DND-41 (cell line): Measurements from ENCODE around the gene CACNA1E.

ENCODE experiments used
- ATAC-seq: fragments of 200-7000 bp; cut with Tn5 transposase; 3 replicates; pipeline ENCODE4 v1.9.1; 2021; ENCODE audit warnings: low read depth; ENCODE audit not compliant: insufficient read depth
- DNase-seq: peaks from one replicate; pipeline ENCODE4 v3.0.0-alpha.2; 2020
- H2AFZ ChIP-seq: 2 replicates; pipeline ENCODE4 v1.6.0; 2012; ENCODE audit warnings: low read depth, low read length
- H3K27ac ChIP-seq: 2 replicates; pipeline ENCODE4 v1.5.1; 2012; ENCODE audit warnings: low read length, inconsistent platforms
- H3K27me3 ChIP-seq: fragments of 200-600 bp; sonication (generic); 2 replicates; pipeline ENCODE4 v1.6.0; 2012; ENCODE audit warnings: low read length, mild to moderate bottlenecking, inconsistent platforms; ENCODE audit not compliant: insufficient read depth, poor library complexity
- H3K36me3 ChIP-seq: 2 replicates; pipeline ENCODE4 v1.5.1; 2012; ENCODE audit warnings: low read length, inconsistent platforms; ENCODE audit not compliant: insufficient read depth
- H3K4me1 ChIP-seq: 2 replicates; pipeline ENCODE4 v1.5.1; 2012; ENCODE audit warnings: mild to moderate bottlenecking, low read length; ENCODE audit not compliant: insufficient read depth
- H3K4me2 ChIP-seq: 2 replicates; pipeline ENCODE4 v1.6.0; 2012; ENCODE audit warnings: mild to moderate bottlenecking, moderate library complexity, low read length, inconsistent platforms; ENCODE audit not compliant: insufficient read depth
- H3K4me3 ChIP-seq, 2 experiments: fragments of 200-600 bp in 1 of 2; shearing (Covaris generic) in 1 of 2; 2 replicates each; pipeline ENCODE4 v1.5.1; 2012 to 2016; ENCODE audit warnings: inconsistent platforms in 2 of 2, low read length in 2 of 2, mild to moderate bottlenecking in 2 of 2, low read depth in 1 of 2, moderate library complexity in 1 of 2
- H3K79me2 ChIP-seq: 2 replicates; pipeline ENCODE4 v1.6.0; 2012; ENCODE audit warnings: low read length, inconsistent platforms; ENCODE audit not compliant: insufficient read depth
- H3K9ac ChIP-seq: 2 replicates; pipeline ENCODE4 v1.6.0; 2012; ENCODE audit warnings: low read depth, mild to moderate bottlenecking, inconsistent platforms, low read length, moderate library complexity
- H3K9me3 ChIP-seq: 2 replicates; pipeline ENCODE4 v1.5.1; 2012; ENCODE audit warnings: low read length, moderate library complexity, mild to moderate bottlenecking, inconsistent platforms; ENCODE audit not compliant: insufficient read depth, severe bottlenecking
- H4K20me1 ChIP-seq: 2 replicates; pipeline ENCODE4 v1.6.0; 2012; ENCODE audit warnings: low read length; ENCODE audit not compliant: insufficient read depth
- CTCF ChIP-seq: IDR thresholded peaks from 2 replicates; pipeline ENCODE4 v1.5.1; 2012; ENCODE audit warnings: borderline replicate concordance, low read length, moderate library complexity, mild to moderate bottlenecking; ENCODE audit not compliant: poor library complexity, severe bottlenecking; ENCODE audit errors: extremely low read depth
- EZH2 ChIP-seq: IDR thresholded peaks from 3 replicates; pipeline ENCODE4 v1.6.1; 2012; ENCODE audit warnings: borderline replicate concordance, low read depth, mild to moderate bottlenecking, moderate library complexity, low read length, inconsistent platforms; ENCODE audit not compliant: severe bottlenecking

CACNA1E gene

GRCh38 chr1:181608386-181608785 is 125.1 kb downstream of the CACNA1E start:
- no peak for ATAC-seq
- no peaks in the 10 kb centered on the region for H3K36me3 ChIP-seq

GRCh38 chr1:181608948-181609347 is 125.6 kb downstream of the CACNA1E start:
- no peaks in the 10 kb centered on the region for H4K20me1 ChIP-seq
- TF ChIP-seq EZH2, result no peak
- no peak for TF ChIP-seq CTCF
- DNase-seq (no peak), ATAC-seq (no peak)
- H3K36me3 ChIP-seq, result no peaks in the 10 kb centered on the region
- H3K9ac ChIP-seq, result no peak overlapping the region
- no peaks in the 10 kb centered on the region for H3K9me3 ChIP-seq
- H3K4me1 ChIP-seq, result no peaks in the 10 kb centered on the region
- H3K27me3 ChIP-seq, result peaks cover 7% of the 10 kb centered on the region
- H3K4me2 ChIP-seq, result no peak overlapping the region
- H3K79me2 ChIP-seq, result no peaks in the 10 kb centered on the region
- no peak overlapping the region for H3K4me3 ChIP-seq
- no peak overlapping the region for H2AFZ ChIP-seq
- H3K27ac ChIP-seq, result no peak overlapping the region

More at GRCh38 chr1:181608386-181608785, 125.1 kb downstream of the CACNA1E start:
- no peak overlapping the region for H2AFZ ChIP-seq
- no peaks in the 10 kb centered on the region for H3K79me2 ChIP-seq
- no peak overlapping the region for H3K4me2 ChIP-seq
- H4K20me1 ChIP-seq, result no peaks in the 10 kb centered on the region
- H3K9me3 ChIP-seq, result no peaks in the 10 kb centered on the region
- H3K27ac ChIP-seq, result no peak overlapping the region
- H3K4me3 ChIP-seq, result no peak overlapping the region
- no peak for DNase-seq
- TF ChIP-seq EZH2, result no peak
- TF ChIP-seq CTCF, result no peak
- H3K9ac ChIP-seq, result no peak overlapping the region
- peaks cover 7% of the 10 kb centered on the region for H3K27me3 ChIP-seq
- no peaks in the 10 kb centered on the region for H3K4me1 ChIP-seq

- H3K9ac ChIP-seq, result no peak overlapping the region
- no peaks in the 10 kb centered on the region for H3K4me1 ChIP-seq
- TF ChIP-seq CTCF (no peak), EZH2 (no peak)
- no peaks in the 10 kb centered on the region for H3K36me3 ChIP-seq
- H3K27me3 ChIP-seq, result no peaks in the 10 kb centered on the region
- H4K20me1 ChIP-seq, result no peaks in the 10 kb centered on the region
- H3K4me3 ChIP-seq, result no peak overlapping the region
- no peak overlapping the region for H3K27ac ChIP-seq
- no peaks in the 10 kb centered on the region for H3K79me2 ChIP-seq
- no peak overlapping the region for H2AFZ ChIP-seq
- no peaks in the 10 kb centered on the region for H3K9me3 ChIP-seq
- no peak for ATAC-seq
- no peak for DNase-seq
- H3K4me2 ChIP-seq, result no peak overlapping the region
Observed at GRCh38 chr1:181612100-181612499, 128.8 kb downstream of the CACNA1E start.

GRCh38 chr1:181618559-181618958 is 135.2 kb downstream of the CACNA1E start:
- H3K9me3 ChIP-seq, result no peaks in the 10 kb centered on the region
- no peak overlapping the region for H3K4me2 ChIP-seq
- no peak for DNase-seq
- TF ChIP-seq CTCF (no peak), EZH2 (no peak)
- no peak overlapping the region for H2AFZ ChIP-seq
- no peak overlapping the region for H3K9ac ChIP-seq
- H3K79me2 ChIP-seq, result no peaks in the 10 kb centered on the region
- no peak for ATAC-seq
- H3K4me3 ChIP-seq, result no peak overlapping the region
- H4K20me1 ChIP-seq, result no peaks in the 10 kb centered on the region
- no peaks in the 10 kb centered on the region for H3K4me1 ChIP-seq
- no peaks in the 10 kb centered on the region for H3K27me3 ChIP-seq
- no peaks in the 10 kb centered on the region for H3K36me3 ChIP-seq
- no peak overlapping the region for H3K27ac ChIP-seq
